HEK293T (cell line): Measurements from ENCODE around the gene ELMO3.

Experiments
- CTCF ChIA-PET: fragments of 350-600 bp; formaldehyde crosslinking; extraction: SDS; loops from one replicate; lab custom pipeline; 2021; ENCODE audit warnings: antibody characterized with exemption, inconsistent platforms; lab: Yijun Ruan, JAX
- POLR2A ChIA-PET: fragments of 350-600 bp; formaldehyde crosslinking; extraction: SDS; loops from one replicate; lab custom pipeline; 2020; ENCODE audit warnings: antibody characterized with exemption, inconsistent platforms; lab: Yijun Ruan, JAX
- DNase-seq: peaks from one replicate; pipeline ENCODE4 v3.0.0; 2012; ENCODE audit warnings: mixed read lengths; ENCODE audit errors: extremely low spot score
- ARNT ChIP-seq: fragments of 450-650 bp; IDR thresholded peaks from 2 replicates; pipeline ENCODE4 v1.6.1; 2017; ENCODE audit warnings: mild to moderate bottlenecking
- BHLHE40 ChIP-seq: fragments of 450-650 bp; IDR thresholded peaks from 2 replicates; pipeline ENCODE4 v1.6.1; 2016; ENCODE audit warnings: mild to moderate bottlenecking, moderate library complexity, borderline replicate concordance
- CTBP1 ChIP-seq: fragments of 450-650 bp; IDR thresholded peaks from 2 replicates; pipeline ENCODE4 v1.6.1; 2016; ENCODE audit warnings: borderline replicate concordance
- ELF4 ChIP-seq: fragments of 450-650 bp; IDR thresholded peaks from 2 replicates; pipeline ENCODE4 v1.6.1; 2017; ENCODE audit warnings: antibody characterized with exemption
- FOXA1 ChIP-seq: fragments of 450-650 bp; IDR thresholded peaks from 2 replicates; pipeline ENCODE4 v1.6.1; 2016; ENCODE audit warnings: mild to moderate bottlenecking
- FOXK2 ChIP-seq: fragments of 450-650 bp; IDR thresholded peaks from 2 replicates; pipeline ENCODE4 v1.6.1; 2016; ENCODE audit warnings: mild to moderate bottlenecking
- FOXM1 ChIP-seq: fragments of 450-650 bp; IDR thresholded peaks from 2 replicates; pipeline ENCODE4 v1.6.1; 2017; ENCODE audit warnings: mild to moderate bottlenecking, borderline replicate concordance
- HDGF ChIP-seq: fragments of 450-650 bp; IDR thresholded peaks from 2 replicates; pipeline ENCODE4 v1.6.1; 2017; ENCODE audit warnings: antibody characterized with exemption, borderline replicate concordance
- L3MBTL2 ChIP-seq: fragments of 450-650 bp; conservative IDR thresholded peaks from 2 replicates; pipeline ENCODE4 v1.6.1; 2016; ENCODE audit warnings: mild to moderate bottlenecking
- LEF1 ChIP-seq: fragments of 450-650 bp; IDR thresholded peaks from 2 replicates; pipeline ENCODE4 v1.6.1; 2017; ENCODE audit warnings: mild to moderate bottlenecking, borderline replicate concordance
- NFRKB ChIP-seq: fragments of 450-650 bp; IDR thresholded peaks from 2 replicates; pipeline ENCODE4 v1.6.1; 2016; ENCODE audit warnings: mild to moderate bottlenecking, moderate library complexity
- PKNOX1 ChIP-seq: fragments of 450-650 bp; IDR thresholded peaks from 2 replicates; pipeline ENCODE4 v1.6.1; 2016
- SP1 ChIP-seq: fragments of 450-650 bp; IDR thresholded peaks from 2 replicates; pipeline ENCODE4 v1.6.1; 2017
- SUZ12 ChIP-seq: fragments of 450-650 bp; IDR thresholded peaks from 2 replicates; pipeline ENCODE4 v1.6.1; 2016; ENCODE audit warnings: mild to moderate bottlenecking
- TARDBP ChIP-seq: fragments of 450-650 bp; IDR thresholded peaks from 2 replicates; pipeline ENCODE4 v1.6.1; 2016
- ZNF384 ChIP-seq: fragments of 450-650 bp; IDR thresholded peaks from 2 replicates; pipeline ENCODE4 v1.6.1; 2016

The ELMO3 gene

DNA sequence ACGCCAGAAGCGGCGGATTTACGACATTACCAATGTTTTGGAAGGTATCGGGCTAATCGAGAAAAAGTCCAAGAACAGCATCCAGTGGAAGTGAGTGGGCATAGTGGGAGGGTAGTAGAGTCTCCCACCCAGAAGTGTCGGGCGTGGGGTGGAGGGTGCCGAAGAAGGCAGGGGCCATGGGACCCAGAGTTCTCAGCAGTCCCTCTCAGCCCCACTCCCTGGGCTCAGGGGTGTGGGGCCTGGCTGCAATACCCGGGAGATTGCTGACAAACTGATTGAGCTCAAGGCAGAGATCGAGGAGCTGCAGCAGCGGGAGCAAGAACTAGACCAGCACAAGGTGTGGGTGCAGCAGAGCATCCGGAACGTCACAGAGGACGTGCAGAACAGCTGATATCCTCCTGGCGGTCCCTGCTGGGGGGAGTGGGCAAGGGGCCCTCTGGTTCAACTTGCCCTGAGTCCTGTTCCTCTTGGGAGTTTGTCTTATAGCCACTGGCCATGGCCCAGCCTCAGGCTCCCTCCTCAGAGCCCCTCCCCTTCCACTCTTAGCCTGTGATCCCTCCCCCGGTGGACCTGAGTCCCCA is 6.1 kb upstream of the ELMO3 start:
- no peak for TF ChIP-seq ZNF384
- no peak for TF ChIP-seq SP1
- no peak for TF ChIP-seq SUZ12
- no peak for TF ChIP-seq ARNT
- TF ChIP-seq ELF4, result no peak
- TF ChIP-seq NFRKB, result no peak
- no peak for TF ChIP-seq FOXK2
- TF ChIP-seq FOXM1, result no peak
- TF ChIP-seq L3MBTL2, result no peak
- no peak for TF ChIP-seq TARDBP
- POLR2A ChIA-PET, result interaction anchor here (0.6 to 1.9 kb wide), 6 partner anchors 18 to 55 kb away, joined by 3 to 7 read pairs (median 3); partner anchors contain the start of genes FHOD1 and TMEM208
- CTCF ChIA-PET, result interaction anchor here (0.6 to 0.8 kb wide), 2 partner anchors 34 to 35 kb away, joined by 3 read pairs; no protein-coding TSS in a partner anchor
- DNase-seq, result no peak

- TF ChIP-seq FOXM1 (no peak), ZNF384 (no peak), ARNT (no peak), CTBP1 (no peak), SUZ12 (no peak), HDGF (no peak), PKNOX1 (no peak), FOXA1 (no peak), LEF1 (no peak), SP1 (no peak), BHLHE40 (no peak), L3MBTL2 (no peak), TARDBP (no peak)
- POLR2A ChIA-PET, result interaction anchor here (0.6 to 1.9 kb wide), 5 partner anchors 33 to 54 kb away, joined by 3 to 7 read pairs (median 3); partner anchors contain the start of genes FHOD1 and TMEM208
- CTCF ChIA-PET, result no interaction called here
- DNase-seq, result no peak
Measured at GRCh38 chr16:67193536-67193935, 5.4 kb upstream of the ELMO3 start.

DNA sequence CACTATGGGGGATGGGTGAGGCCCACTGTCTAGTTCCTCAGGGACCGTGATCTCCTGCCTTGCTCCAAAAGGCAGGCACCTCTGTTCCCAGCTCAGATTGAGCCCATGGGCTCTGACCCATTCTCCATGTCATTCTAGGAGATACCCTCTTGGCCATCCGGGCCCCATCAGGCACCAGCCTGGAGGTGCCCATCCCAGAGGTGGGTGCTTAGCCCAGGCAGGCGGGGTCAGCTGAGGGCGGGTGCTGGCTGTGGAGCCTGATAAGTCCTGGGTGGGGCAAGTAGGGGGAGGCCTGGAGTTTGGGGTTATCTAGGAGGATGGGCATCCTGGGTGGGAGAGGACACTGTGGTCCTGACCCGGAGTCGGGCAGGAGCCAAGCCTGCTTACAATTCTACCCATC is 4.7 kb upstream of the ELMO3 start:
- TF ChIP-seq SP1 (no peak), ELF4 (no peak), SUZ12 (no peak), NFRKB (no peak), ARNT (no peak), HDGF (no peak), BHLHE40 (no peak), FOXM1 (no peak)
- POLR2A ChIA-PET, result no interaction called here
- DNase-seq, result no peak
- CTCF ChIA-PET, result no interaction called here

DNA sequence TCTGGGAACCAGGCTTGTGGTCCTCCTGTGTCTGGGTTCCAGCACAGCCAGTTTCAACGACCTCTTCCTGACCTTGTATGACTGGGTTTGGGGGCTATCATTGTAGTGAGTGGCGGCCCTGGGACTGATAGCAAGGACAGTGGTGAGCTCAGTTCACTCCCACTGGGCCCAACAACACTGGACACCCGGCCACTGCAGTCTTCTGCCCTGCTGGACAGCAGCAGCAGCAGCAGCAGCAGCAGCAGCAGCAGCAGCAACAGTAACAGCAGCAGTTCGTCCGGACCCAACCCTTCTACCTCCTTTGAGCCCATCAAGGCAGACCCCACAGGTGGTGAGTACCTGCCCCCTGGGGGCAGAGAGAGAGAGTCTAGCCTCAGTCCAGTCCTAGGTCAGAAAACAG is 3.3 kb upstream of the ELMO3 start:
- CTCF ChIA-PET, result no interaction called here
- POLR2A ChIA-PET, result no interaction called here
- TF ChIP-seq TARDBP (no peak), BHLHE40 (no peak)
- no peak for DNase-seq

- ChIA-PET POLR2A (interaction anchor here (1.7 kb wide), 1 partner anchor 49 kb away, joined by 5 read pairs; no protein-coding TSS in a partner anchor), CTCF (no interaction called here)
- DNase-seq, result no peak
- TF ChIP-seq ARNT, result no peak
- no peak for TF ChIP-seq L3MBTL2
- no peak for TF ChIP-seq LEF1
- TF ChIP-seq HDGF, result no peak
- no peak for TF ChIP-seq SUZ12
- TF ChIP-seq FOXK2, result no peak
- TF ChIP-seq BHLHE40, result no peak
- TF ChIP-seq ELF4, result no peak
Measured at GRCh38 chr16:67196881-67197280, 2.0 kb upstream of the ELMO3 start.

- TF ChIP-seq FOXK2, result no peak
- TF ChIP-seq ZNF384, result no peak
- no peak for TF ChIP-seq L3MBTL2
- TF ChIP-seq ARNT, result no peak
- CTCF ChIA-PET, result interaction anchor here (0.5 to 0.6 kb wide), 2 partner anchors 13 to 26 kb away, joined by 5 read pairs; no protein-coding TSS in a partner anchor
- DNase-seq, result no peak
- POLR2A ChIA-PET, result interaction anchor here (1.0 to 1.7 kb wide), 4 partner anchors 23 to 50 kb away, joined by 3 to 5 read pairs (median 4); partner anchors contain the start of genes FHOD1 and TMEM208
Measured at GRCh38 chr16:67197704-67198103, 1.2 kb upstream of the ELMO3 start.

GRCh38 chr16:67198238-67198734 is 645 bp upstream of the ELMO3 start:
- CTCF ChIA-PET, result interaction anchor here (0.6 kb wide), 1 partner anchor 25 kb away, joined by 5 read pairs; no protein-coding TSS in a partner anchor
- POLR2A ChIA-PET, result interaction anchor here (1.0 to 1.7 kb wide), 4 partner anchors 23 to 49 kb away, joined by 3 to 5 read pairs (median 4); partner anchors contain the start of genes FHOD1 and TMEM208
- TF ChIP-seq NFRKB (no peak), ELF4 (no peak), FOXM1 (no peak), ZNF384 (no peak), BHLHE40 (no peak), LEF1 (no peak), ARNT (no peak), SP1 (no peak), FOXA1 (no peak), CTBP1 (no peak), FOXK2 (no peak), HDGF (no peak), L3MBTL2 (no peak), SUZ12 (no peak), TARDBP (no peak), PKNOX1 (no peak)
- no peak for DNase-seq
